HG02840 (cell line): ENCODE measurements around the gene UGT1A10.
"Not testable (repeated sequence)": the region's sequence is repeated elsewhere in the genome, so short reads cannot be mapped to it uniquely, and the experiment has no call there.

ENCODE experiments used
- ATAC-seq: cut with Tn5 transposase; IDR thresholded peaks from one replicate; pipeline ENCODE4 v1.9.1; 2021; ENCODE audit warnings: mild to moderate bottlenecking, moderate library complexity, moderate number of reproducible peaks; ENCODE audit not compliant: unreplicated experiment, low FRiP score

The UGT1A10 gene

DNA sequence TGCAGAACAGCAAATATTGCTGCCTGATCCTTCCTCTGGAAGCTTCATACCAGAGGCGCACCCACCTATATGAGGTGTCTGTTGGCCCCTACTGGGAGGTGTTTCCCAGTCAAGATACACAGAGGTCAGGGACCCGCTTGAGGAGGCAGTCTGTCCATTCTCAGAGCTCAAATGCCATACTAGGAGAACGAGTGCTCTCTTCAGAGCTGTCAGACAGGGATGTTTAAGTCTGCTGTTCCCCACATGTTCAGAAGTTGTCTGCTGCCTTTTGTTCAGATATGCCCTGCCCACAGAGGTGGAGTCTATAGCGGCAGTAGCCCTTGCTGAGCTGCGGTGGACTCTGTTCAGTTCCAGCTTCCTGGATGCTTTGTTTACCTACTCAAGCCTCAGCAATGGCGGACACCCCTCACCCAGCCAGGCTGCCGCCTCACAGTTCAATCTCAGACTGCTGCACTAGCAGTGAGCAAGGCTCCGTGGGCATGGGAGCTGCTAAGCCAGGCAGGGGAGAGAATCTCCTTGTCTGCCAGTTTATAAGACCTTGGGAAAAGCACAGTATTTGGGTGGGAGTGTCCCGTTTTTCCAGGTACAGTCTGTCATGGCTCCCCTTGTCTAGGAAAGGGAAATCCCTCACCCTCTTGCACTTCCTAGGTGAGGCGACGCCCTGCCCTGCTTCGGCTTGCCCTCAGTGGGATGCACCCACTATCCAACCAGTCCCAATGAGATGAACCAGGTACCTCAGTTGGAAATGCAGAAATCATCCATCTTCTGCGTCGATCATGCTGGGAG, 100.8 kb downstream of the UGT1A10 start:
- ATAC-seq: not testable (repeated sequence)

DNA sequence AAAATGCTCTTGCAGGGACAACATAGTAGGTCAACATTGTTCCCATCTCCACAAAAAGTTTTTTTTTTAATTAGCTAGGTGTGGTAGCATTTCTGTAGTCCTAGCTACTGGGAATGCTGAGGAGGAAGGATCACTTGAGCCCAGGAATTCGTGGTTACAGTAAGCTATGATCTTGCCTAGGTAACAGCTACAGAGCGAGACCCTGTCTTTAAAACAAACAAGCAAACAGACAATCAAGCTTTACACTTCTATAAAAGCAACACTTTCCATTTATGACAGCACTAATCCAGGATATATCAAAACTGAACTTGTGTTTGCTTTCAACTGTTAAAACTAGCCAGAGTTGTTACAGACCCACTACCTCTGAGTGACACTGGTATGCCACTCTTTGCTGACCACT, 104.6 kb downstream of the UGT1A10 start:
- ATAC-seq: no peak

DNA sequence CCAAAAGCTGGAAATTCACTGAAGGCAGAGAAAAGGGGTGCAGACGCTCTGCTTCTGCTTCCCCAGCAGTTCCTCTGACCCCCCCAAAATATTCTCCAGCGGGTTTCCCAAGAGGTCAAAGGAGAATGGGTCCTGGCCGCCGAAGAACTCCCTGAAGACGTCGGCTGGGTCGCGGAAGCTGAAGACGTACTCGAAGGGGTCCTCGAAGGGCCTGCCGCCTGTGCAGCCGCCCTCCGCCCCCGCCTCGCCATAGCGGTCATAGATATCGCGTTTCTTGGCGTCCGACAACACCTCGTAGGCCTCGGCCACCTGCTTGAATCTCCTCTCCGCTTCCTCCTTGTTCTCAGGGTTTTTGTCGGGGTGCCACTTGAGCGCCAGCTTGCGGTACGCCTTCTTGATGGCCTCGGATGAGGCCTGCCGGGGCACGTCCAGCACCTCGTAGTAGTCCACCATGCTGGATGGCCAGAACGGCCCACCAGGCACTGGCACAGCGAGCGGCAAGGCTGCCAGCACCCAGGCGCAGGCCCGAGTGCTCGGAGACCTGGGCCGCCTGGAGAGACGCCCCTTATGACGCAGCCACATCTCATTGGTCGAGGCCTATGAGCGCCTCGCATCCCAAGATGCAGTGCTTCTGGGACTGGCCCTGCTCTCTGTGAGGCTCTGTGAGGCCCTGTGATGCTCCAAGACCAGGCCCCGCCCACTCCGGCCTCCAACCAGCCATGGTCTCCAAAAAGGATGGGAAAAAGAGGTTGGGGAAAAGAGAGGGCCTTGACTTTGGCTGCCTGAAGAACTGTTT, 107.4 kb downstream of the UGT1A10 start:
- ATAC-seq: no peak

DNA sequence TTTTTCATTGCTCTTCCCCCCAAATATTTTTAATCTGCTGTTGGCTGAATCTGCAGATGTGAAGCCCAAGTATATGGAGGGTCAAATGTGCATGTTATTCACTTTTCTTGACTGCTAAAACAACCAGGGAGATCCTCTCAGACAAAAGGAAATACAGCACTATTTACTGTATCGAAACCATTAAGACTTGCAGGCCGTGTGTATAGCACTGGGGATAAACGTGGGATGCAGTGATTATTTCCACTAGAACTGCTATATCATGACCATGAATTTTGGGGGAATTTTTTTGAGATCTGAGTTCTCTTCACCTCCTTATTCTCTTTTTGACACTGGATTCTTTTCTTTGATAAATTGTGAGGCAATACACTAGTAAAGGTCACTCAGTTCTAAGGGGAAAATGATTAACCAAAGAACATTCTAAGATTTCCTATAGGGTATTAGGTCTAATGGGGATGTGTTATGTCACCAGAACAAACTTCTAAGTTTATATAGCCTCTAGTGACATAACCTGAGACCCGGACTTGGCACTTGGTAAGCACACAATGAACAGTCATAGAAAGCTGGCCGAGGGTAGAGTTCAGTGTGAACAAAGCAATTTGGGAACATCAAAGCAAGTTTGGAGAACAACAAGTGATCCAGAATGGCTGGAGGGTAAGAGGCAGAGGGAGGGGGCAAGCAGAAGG, 109.0 kb downstream of the UGT1A10 start:
- no peak for ATAC-seq

DNA sequence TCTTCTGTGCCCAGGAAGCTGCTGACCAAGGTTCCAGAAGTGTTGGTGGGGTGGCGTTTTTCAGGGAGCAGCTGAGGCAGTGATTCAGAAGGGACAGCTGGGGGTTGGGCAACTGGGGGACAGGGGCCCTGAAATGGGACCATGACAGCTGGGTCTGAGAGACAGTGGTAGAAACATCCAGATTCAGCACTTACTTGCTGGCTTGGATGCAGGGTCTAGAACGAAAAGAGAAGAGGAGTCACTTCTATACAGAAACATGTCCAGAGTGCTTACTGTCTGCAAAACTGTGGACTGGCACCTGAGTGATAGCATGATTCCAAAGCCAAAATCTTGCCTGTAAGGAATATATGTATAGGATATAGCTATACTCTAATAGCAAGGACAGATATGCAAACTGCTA, 109.6 kb downstream of the UGT1A10 start:
- ATAC-seq: not testable (repeated sequence)

DNA sequence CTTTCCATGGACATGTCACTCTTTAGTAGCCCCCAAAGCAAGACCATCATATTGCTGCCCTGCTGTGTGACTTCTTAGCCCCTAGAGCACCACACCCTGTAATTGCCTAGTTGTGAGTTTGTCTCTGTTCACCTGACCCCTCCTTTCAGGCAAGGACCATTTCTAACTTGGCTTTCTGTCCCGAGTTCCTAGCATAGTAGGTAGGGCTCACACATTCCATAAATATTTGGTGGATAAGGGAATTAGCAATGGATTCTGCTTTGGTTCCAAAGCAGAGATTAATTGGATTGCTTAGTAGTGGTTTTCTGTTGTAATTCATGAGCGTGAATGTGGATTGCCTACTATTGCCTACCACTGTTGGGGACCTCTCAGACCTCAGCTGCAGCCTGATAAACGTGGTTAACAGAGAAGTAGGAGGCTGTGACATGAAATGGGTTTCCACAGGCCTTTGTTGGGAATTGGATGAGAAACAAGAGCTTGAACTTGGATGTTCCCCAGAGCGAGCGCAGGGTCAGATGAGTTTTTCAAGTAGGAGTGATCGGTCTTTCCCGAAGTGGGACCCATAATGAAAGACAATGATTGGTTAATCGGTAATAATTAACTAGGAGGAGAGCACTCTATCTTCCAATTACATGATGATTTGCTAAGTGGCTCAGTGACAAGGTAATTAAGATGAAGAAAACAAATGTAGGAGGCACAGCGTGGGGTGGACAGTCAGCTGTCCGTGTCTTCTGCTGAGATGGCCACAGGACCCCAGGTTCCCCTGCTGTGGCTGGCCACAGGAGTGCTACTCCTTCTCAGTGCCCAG, 110.4 kb downstream of the UGT1A10 start:
- no peak for ATAC-seq

DNA sequence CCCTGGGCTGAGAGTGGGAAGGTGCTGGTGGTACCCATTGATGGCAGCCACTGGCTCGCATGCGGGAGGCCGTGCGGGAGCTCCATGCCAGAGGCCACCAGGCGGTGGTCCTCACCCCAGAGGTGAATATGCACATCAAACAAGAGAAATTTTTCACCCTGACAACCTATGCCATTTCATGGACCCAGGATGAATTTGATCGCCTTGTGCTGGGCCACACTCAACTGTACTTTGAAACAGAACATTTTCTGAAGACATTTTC, 111.0 kb downstream of the UGT1A10 start:
- ATAC-seq: no peak

DNA sequence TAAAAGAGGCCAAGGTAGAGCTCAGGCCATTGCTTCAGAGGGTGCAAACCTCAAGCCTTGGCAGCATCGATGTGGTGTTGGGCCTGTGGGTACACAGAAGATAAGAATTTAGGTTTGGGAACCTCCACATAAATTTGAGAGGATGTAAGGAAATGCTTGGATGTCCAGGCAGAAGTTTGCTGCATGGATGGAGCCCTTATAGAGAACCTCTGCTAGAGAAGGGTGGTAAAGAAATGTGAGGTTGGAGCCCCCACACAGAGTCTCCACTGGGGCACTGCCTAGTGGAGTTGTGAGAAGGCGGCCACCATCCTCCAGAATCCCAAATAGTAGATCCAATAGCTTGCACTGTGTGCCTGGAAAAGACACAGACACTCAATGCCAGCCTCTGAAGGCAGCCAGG, 114.4 kb downstream of the UGT1A10 start:
- not testable (repeated sequence) for ATAC-seq

DNA sequence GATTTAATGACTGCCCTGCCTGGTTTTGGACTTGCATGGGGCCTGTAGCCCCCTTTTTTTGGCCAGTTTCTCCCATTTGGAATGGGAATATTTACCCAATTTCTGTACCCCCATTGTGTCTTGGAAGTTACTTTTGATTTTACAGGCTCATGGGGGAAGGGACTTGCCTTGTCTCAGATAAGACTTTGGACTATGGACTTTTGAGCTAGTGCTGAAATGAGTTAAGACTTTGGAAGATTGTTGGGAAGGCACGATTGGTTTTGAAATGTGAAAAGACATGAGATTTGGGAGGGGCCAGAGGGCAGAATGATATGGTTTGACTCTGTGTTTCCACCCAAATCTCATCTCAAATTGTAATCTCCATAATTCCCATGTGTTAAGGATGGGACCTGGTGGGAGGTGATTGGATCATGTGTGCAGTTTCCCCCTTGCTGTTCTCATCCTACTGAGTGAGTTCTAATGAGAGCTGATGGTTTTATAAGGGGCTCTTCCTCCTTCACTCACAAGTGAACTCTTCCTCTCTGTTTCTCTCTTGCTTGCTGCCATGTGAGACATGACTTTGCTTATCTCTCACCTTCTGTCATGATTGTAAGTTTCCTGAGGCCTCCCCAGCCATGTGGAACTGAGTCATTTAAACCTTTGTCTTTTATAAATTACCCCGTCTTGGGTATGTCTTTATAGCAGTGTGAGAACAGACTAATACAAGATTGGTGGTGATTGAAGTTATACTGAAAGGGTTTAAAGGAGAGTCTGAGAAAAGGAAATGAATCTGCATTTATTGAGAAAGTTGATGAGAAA, 115.2 kb downstream of the UGT1A10 start:
- not testable (repeated sequence) for ATAC-seq

DNA sequence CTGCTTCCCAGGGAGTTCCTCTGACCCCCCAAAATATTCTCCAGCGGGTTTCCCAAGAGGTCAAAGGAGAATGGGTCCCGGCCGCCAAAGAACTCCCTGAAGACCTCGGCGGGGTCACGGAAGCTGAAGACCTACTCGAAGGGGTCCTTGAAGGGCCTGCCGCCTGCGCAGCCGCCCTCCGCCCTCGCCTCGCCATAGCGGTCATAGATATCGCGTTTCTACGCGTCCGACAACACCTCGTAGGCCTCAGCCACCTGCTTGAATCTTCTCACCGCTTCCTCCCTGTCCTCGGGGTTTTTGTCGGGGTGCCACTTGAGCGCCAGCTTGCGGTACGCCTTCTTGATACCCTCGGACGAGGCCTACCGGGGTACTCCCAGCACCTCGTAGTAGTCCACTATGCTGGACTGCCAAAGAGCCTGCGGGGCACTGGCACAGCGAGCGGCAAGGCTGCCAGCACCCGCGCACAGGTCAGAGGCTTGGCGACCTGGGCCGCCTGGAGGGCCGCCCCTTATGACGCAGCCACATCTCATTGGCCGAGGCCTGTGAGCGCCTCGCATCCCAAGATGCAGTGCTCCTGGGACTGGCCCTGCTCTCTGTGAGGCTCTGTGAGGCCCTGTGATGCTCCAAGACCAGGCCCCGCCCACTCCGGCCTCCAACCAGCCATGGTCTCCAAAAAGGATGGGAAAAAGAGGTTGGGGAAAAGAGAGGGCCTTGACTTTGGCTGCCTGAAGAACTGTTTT, 118.8 kb downstream of the UGT1A10 start:
- ATAC-seq: no peak

DNA sequence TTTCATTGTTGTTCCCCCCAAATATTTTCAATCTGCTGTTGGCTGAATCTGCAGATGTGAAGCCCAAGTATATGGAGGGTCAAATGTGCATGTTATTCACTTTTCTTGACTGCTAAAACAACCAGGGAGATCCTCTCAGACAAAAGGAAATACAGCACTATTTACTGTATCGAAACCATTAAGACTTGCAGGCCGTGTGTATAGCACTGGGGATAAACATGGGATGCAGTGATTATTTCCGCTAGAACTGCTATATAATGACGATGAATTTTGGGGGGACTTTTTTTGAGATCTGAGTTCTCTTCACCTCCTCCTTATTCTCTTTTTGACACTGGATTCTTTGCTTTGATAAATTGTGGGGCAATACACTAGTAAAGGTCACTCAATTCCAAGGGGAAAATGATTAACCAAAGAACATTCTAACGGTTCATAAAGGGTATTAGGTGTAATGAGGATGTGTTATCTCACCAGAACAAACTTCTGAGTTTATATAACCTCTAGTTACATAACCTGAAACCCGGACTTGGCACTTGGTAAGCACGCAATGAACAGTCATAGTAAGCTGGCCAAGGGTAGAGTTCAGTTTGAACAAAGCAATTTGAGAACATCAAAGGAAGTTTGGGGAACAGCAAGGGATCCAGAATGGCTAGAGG, 120.3 kb downstream of the UGT1A10 start:
- no peak for ATAC-seq

DNA sequence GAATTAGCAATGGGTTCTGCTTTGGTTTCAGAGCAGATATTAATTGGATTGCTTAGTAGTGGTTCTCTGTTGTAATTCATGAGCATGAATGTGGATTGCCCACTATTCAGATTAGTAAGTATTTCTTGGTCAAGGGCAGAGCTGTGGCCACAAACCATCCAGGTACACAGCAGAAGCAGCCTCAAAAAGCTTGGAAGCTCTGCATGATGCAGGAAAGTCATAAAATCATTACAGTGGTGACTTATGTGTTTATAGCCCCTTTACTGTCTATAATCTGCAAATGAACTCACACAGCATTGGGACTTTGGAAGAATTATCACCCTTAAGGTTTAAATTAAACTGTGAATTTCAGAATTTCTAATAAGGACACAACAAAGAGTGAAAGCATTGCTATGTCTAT, 121.9 kb downstream of the UGT1A10 start:
- no peak for ATAC-seq

DNA sequence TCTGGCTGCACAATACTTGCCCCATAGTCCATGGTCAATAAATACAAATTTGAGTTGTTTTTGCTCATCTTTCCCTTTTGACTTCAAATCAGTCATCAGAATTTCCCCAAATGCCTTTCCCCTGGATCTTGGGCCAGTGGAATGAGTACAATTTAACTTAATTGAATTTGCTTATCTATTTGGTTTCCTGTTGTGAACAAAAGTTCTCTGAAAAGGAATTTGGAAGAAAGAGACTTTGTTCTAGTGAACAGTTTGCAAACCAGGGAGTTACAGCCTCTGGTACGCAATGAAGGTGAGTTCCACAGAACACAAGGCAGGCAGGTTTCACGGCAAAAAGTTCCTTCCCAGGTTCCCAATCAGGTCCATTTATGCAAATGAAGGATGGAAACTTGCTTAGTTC, 122.6 kb downstream of the UGT1A10 start:
- no peak for ATAC-seq

DNA sequence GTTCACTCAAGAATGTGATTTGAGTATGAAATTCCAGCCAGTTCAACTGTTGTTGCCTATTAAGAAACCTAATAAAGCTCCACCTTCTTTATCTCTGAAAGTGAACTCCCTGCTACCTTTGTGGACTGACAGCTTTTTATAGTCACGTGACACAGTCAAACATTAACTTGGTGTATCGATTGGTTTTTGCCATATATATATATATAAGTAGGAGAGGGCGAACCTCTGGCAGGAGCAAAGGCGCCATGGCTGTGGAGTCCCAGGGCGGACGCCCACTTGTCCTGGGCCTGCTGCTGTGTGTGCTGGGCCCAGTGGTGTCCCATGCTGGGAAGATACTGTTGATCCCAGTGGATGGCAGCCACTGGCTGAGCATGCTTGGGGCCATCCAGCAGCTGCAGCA, 123.8 kb downstream of the UGT1A10 start, which contains the start of gene UGT1A1:
Gene UGT1A1, plus strand, starts transcription at position 228 of the 400 bp plus-strand sequence. Its CDS starts 18 bp downstream, at position 246.
- no peak for ATAC-seq

DNA sequence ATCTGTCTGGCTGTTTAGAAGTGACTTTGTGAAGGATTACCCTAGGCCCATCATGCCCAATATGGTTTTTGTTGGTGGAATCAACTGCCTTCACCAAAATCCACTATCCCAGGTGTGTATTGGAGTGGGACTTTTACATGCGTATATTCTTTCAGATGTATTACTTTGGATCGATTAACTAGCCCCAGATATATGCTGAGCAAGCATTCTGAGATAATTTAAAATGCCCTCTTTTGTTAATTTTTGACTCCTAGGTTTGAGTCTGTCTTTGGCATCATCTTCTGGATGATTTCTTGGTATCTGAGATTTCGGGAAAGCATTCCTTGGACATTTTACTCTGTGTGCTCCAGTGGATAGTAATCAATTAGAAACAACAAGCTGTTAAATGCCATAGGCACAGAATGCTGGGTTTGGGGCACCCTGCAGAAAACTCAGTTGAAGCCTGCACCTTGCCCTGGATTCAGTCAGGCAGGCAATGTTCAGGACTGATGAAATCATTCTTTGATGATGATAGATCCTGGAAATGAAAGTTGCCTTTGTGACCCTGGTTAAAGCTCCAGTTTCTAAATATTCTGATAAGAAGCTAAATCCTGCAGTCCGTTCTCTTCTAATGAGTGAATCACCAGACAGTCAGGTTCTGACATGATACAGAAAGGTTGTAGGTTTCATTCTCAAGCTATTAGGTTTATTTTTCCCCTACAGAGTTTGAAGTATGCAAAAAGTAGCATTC, 125.0 kb downstream of the UGT1A10 start:
- no peak for ATAC-seq

DNA sequence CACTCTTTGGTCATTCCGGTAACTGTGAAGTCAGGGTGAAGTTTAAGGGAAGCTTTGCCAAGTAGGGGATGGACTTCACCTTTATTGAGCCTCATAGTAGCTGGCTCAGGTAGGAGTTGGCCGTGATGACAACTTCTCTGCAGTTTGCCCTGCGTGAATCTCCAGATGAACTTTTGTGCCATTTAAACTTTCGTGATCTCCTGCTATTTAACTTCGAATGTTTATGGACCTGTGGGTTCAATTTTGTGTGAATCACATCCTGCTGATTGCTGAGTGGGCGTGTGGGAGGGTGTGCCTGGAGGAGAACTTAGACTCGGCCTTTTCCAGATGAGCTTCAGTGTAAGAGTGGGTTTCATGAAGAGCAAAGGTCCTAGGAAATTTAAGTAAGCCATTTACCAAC, 128.0 kb downstream of the UGT1A10 start:
- ATAC-seq: no peak

DNA sequence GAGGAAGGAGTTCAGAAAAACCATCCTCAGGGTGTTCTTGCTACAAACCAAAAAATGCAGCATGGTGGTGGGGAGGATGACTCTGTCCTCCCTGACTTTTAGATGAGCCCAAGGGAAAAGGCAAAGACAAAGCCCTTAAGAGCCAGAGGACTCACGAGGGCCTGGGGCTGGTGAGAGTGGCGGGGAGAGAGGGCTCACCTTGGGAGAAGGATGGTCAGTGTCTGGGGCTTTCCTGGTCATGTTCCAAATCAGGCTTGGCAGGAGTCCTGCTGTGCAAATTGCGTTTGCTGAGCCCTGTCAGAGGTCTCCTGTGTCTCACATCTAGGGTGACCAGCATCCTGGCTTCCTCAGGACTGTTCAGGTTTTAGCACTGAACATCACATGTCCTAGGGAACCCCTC, 128.5 kb downstream of the UGT1A10 start:
- ATAC-seq: no peak

DNA sequence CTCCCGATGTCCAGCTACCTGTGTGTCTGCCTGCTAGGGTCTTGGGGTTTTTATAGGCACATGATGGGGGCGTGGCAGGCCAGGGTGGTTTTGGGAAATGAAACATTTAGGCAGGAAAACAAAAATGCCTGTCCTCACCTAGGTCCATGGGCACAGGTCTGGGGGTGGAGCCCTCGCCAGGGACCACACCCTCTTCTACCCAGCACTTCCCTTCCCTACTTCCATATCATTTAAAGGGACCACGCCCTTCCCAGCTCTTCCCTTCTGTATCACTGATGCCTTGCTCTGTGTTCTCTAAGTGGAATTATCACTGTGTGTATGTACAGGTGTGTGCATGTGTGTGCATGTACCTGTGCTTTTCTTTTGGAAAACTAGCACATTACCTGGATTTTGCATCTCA, 130.2 kb downstream of the UGT1A10 start:
- no peak for ATAC-seq
